HG03565 (cell line): ENCODE measurements around the gene ARID3A.
"Not testable (repeated sequence)": the region's sequence is repeated elsewhere in the genome, so short reads cannot be mapped to it uniquely, and the experiment has no call there.

Source experiments
- ATAC-seq: cut with Tn5 transposase; IDR thresholded peaks from one replicate; pipeline ENCODE4 v1.9.1; 2021; ENCODE audit warnings: mild to moderate bottlenecking, moderate library complexity; ENCODE audit not compliant: unreplicated experiment

The ARID3A gene, protein sequence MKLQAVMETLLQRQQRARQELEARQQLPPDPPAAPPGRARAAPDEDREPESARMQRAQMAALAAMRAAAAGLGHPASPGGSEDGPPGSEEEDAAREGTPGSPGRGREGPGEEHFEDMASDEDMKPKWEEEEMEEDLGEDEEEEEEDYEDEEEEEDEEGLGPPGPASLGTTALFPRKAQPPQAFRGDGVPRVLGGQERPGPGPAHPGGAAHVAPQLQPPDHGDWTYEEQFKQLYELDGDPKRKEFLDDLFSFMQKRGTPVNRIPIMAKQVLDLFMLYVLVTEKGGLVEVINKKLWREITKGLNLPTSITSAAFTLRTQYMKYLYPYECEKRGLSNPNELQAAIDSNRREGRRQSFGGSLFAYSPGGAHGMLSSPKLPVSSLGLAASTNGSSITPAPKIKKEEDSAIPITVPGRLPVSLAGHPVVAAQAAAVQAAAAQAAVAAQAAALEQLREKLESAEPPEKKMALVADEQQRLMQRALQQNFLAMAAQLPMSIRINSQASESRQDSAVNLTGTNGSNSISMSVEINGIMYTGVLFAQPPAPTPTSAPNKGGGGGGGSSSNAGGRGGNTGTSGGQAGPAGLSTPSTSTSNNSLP

DNA sequence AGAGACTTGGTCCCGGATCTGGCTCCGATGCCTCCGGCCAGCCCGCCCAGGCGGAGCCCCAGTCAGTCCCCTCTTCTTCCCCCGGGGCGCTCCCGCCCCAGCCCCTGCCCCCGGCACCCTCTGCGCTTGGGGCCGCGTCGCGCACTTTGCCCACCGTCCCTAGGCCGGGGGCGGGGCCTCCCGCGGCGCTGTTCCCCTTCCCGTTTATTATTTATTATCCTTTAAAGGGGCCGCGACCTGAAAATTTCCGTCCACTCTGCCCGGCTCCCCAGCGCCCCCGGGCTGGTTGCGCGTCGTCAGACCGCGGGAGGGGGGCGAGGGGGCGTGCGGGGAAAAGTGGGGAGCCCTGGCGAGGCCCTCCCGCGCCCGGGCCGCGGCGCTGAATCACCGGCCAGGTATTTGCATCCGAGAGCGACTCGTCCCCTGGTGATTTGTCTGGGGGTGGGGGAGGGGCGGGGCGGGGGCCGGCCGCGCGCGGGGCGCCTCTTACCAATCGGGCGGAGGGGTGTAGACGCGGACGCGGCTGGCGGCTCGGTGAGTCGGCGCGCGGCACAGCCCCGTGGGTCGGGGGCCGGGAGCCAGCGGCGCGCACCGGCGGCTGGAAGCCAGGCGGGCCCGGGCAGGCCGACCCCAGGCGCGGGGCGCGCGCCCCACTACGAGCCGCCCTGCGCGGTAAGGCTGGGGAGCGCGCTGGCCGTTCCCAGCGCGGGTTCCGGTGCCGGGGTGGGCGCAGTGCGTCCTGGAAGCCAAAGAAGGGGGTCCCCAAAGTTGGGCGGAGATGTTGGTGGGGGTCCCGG, at the start of gene ARID3A:
ARID3A (plus strand) TSS at position 510 of the 797 bp plus-strand sequence. CDS start 3,494 bp downstream, outside the sequence.
- ATAC-seq = peak; percentile 43

DNA sequence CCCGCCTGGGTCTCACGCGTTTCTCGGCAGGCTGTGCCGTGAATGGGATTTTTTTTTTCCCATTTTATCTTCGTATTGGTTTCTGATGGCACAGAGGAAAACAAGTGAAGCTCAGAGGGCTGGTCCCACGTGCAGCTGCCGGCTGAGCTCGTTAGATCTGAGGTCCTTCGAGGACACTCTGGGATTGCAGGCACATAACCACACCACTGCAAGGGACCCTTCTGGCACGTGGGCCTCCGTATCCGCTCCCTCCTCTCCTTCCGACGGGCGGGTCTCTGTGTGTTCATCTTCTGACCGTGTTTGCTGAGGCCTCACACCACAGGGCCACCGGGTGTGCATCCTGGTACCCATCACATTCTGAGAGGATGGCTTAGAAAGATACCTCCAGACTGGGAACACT, 49.7 kb upstream of the ARID3A start:
- ATAC-seq = no peak

DNA sequence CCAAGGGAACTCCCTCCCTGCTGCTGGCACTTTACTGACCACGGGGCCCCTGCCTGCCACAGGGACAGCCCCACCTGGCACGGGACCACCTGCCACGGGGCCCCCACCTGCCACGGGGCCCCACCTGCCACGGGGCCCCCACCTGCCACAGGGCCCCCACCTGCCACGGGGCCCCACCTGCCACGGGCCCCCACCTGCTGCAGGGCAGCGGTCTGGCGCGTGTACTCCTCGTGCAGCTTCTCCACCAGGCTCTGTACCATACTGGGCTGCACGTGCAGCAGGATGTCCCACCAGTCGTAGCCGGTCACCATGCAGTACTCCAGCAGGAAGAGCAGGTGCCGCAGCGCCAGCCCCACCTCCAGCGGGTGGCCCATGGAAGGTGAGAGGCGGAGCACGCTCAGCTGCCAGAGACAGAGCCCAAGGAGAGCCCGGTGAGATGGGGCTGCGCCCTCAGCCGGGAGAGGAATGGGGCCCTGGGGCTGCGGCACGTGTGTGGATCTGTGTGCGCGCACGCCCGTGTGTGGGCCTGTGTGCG, 49.0 kb upstream of the ARID3A start:
- no peak for ATAC-seq

DNA sequence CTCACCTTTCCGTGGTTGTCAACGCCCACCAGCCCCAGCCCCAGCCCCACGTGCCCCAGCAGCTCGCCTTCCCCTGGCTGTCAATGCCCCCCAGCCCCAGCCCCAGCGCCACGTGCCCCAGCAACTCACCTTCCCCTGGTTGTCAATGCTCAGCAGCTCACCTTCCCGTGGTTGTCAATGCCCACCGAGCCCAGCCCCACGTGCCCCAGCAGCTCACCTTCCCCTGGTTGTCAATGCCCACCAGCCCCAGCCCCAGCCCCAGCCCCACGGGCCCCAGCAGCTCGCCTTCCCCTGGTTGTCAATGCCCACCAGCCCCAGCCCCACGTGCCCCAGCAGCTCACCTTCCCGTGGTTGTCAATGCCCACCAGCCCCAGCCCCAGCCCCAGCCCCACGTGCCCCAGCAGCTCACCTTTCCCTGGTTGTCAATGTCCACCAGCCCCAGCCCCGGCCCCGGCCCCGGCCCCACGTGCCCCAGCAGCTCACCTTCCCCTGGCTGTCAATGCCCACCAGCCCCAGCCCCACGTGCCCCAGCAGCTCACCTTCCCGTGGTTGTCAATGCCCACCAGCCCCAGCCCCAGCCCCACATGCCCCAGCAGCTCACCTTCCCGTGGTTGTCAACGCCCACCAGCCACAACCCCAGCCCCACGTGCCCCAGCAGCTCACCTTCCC, 47.7 kb upstream of the ARID3A start:
- ATAC-seq = not testable (repeated sequence)

DNA sequence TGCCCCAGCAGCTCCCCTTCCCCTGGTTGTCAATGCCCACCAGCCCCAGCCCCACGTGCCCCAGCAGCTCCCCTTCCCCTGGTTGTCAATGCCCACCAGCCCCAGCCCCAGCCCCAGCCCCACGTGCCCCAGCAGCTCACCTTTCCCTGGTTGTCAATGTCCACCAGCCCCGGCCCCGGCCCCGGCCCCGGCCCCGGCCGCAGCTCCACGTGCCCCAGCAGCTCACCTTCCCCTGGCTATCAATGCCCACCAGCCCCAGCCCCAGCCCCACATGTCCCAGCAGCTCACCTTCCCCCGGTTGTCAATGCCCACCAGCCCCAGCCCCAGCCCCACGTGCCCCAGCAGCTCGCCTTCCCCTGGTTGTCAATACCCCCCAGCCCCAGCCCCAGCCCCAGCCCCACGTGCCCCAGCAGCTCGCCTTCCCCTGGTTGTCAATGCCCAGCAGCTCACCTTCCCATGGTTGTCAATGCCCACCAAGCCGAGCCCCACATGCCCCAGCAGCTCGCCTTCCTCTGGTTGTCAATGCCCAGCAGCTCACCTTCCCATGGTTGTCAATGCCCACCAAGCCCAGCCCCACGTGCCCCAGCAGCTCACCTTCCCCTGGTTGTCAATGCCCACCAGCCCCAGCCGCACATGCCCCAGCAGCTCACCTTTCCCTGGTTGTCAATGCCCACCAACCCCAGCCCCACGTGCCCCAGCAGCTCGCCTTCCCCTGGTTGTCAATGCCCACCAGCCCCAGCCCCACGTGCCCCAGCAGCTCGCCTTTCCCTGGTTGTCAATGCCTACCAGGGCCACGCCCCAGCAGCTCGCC, 46.9 kb upstream of the ARID3A start:
- ATAC-seq = not testable (repeated sequence)

DNA sequence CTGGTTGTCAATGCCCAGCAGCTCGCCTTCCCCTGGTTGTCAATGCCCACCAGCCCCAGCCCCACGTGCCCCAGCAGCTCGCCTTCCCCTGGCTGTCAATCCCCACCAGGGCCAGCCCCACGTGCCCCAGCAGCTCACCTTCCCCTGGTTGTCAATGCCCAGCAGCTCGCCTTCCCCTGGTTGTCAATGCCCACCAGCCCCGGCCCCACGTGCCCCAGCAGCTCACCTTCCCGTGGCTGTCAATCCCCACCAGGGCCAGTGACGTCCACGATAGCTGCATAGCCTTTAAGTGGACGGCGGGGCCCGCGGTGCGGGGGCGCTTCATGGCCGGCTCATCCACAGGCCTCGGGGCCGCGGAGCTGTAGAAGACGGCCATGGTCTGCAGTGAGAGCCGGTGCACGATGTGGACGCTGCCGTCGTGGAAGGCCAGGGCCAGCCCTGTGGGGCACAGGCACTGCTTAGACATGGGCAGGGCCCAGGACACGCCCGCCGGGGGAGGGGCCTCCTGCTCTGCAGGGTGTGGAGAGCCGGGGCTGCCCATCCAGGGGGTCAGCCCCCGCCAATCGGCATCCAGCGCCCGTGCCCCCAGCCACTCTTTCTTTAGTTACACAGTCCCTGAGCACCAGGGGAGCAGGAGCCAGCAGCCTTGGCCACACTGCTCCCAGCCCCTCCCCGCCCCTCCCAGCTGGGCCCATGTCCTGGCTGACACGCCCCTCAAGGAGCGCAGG, 46.0 kb upstream of the ARID3A start:
- no peak for ATAC-seq

DNA sequence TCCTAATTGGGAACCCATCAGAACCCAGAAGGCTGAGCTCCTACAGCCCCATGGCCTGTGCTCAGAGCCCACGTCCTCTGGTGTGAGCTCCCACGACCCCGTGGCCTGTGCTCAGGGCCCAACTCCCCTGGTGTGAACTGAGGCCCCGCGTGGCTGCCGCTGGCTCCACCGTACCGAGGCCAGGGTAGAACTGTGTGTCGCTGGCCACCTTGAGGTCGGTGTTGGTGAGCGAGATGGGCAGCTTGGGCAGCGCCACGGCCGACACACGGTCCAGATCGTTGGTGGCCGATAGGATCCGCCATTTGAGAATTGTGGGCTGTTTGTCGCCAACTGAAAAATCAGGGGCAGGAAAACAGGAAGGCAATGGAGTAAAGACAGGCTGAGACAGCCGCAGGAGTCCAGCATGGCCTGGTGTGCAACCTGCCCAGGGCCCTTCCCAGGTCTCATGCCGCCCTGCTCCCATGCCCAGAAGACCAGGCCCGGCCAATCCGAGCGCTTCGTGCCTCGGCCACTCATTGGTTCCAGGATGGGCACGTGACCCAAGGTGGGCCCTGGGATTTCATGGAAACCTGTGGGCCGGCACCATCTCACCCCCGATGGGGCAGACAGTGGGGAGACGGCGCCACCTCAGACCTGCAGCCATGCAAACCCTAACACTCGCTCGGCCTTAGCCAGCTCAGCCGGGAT, 44.3 kb upstream of the ARID3A start:
- ATAC-seq = no peak

DNA sequence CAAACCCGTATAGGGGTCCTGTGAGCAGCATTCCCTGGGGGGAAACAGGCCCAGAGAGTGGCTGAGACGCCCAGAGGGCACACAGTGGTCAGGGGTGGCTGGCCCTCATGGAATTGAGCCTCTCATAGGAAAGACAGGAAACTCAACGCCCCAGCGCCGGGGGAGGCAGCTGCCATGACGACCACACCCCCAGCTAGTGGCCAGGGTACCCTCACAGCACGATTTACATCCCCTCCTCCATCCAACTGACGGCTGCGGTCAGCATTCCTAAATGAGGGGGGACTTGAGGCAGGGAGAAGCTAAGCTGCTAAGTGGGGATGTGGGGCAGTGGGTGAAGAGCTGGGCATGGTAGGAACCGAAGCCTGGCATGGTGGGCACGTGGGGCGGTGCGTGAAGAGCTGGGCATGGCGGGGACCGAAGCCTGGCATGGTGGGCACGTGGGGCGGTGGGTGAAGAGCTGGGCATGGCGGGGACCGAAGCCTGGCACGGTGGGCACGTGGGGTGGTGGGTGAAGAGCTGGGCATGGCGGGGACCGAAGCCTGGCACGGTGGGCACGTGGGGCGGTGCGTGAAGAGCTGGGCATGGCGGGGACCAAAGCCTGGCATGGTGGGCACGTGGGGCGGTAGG, 42.9 kb upstream of the ARID3A start:
- ATAC-seq = no peak

DNA sequence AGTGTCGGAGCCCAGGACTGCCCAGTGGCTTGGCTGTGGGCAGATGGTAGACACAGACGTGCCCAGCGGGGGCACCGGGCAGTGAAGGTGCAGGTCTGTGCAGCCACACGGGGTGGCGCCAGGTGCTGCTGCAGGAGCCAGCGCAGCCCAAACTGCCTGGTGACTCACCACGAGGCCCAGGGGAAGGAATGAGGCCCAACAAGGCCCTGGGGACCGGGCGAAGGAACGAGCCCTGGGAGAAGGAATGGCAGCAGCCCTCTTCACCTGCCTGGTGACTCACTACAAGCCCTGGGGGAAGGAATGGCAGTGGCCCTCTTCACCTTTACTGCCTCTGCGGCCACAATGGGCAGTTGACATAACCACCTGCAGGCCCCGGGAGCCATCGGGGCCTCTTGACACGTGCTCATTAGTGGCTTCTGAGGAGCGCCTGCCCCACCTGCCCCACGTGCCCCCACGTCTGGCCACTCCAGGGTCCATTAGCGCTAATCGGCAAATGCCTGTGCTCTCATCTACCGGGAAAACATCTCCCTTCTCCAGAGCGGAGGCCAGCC, 42.1 kb upstream of the ARID3A start:
- ATAC-seq = no peak

DNA sequence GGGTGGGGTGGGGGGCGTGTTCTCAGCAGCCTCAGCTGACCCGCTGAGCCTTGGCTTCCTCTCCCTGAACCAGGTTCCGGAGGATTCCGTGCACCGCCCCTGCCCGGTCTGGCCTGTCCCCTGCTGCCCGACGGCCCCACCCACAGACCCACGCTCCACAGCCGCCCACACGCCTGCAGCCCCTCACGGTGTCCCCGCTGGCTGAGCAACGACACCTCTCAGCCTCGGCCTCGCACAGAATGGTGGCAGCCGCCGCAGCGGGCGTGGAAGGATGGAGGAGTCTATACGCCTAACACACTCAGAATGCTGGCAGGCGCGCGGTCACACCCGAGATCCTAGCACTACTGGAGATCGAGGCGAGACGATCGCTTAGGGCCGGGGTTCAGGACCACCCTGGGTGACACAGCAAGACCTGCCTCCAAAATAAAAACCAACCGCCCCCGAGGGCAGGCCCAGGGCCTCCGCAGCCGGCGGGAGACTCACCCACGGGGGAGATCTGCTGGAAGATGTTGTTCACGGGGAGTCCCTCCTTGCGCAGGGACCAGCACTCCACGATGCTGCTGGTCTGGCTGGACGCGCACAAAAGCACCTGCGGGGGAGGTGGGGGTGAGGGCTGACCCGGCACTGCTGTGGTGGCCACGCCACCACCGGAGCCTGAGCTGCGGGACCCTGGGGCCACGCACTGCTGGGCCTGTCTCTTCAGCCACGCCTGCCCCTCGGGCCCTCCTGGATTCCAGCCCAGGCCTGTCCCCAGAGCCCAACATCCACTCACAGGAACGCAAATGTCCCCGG, 41.2 kb upstream of the ARID3A start:
- no peak for ATAC-seq

DNA sequence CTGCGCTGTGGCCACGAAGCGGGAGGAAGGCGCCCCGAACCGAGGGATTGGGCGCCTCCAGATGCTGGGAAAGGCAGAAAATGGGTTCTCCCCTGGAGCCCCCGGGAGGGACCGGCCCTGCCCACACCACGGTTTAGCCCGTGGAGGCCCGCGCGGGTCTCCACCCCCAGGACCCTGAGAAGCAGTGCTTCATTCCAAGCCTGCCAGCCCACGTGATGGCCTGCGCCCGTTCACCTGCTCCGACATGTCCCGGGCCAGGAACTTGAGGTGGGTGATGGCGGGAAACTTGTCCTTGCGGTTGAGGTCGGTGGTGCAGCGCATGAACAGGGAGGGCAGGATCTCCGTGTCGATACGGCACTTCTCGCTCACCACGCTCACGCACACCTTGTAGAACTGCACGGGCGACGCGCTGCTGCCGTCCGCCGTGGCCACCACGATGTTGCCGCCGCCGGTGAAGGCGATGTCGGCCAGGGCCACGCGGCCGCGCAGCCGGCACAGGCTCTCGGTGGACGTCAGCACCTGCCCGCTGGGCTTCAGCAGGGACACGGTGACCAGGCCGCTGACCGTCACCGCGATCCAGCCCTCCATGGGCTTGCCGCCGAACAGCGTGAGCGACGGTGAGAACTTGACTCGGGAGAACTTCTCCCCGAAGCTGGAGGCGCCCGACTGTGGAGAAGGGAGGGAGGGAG, 40.2 kb upstream of the ARID3A start:
- no peak for ATAC-seq

DNA sequence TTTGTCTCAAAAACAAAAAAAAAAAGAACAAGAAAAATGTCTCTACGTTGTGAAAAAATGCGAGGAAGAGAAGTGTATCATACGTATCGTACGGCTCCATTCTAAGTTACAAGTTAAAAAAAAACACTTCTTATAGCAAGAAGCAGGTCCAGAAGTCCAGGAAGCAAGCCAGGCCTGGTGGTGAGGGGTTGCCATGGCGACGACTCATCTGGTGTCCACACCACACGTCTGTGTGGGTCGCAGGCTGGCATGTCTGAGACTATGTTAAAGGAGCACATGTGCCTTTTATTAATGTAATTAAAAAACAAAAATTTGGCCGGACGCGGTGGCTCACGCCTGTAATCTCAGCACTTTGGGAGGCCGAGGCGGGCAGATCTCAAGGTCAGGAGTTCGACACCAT, 38.8 kb upstream of the ARID3A start:
- no peak for ATAC-seq

DNA sequence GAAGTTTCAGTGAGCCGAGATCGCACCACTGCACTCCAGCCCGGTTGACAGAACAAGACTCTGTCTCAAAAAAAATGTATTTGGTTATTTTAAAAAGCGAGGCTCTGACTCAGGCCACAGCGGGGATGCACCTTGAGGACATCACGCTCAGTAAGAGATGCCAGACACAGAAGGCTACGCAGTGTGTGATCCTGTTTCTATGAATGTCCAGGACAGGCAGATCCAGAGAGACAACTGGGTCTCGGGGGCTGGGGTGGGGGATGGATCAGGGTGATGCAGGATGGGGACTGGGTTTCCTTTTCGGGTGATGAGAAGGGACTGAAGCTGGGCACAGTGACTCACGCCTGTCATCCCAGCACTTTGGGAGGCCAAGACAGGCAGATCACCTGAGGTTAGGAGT, 38.2 kb upstream of the ARID3A start:
- ATAC-seq = no peak

DNA sequence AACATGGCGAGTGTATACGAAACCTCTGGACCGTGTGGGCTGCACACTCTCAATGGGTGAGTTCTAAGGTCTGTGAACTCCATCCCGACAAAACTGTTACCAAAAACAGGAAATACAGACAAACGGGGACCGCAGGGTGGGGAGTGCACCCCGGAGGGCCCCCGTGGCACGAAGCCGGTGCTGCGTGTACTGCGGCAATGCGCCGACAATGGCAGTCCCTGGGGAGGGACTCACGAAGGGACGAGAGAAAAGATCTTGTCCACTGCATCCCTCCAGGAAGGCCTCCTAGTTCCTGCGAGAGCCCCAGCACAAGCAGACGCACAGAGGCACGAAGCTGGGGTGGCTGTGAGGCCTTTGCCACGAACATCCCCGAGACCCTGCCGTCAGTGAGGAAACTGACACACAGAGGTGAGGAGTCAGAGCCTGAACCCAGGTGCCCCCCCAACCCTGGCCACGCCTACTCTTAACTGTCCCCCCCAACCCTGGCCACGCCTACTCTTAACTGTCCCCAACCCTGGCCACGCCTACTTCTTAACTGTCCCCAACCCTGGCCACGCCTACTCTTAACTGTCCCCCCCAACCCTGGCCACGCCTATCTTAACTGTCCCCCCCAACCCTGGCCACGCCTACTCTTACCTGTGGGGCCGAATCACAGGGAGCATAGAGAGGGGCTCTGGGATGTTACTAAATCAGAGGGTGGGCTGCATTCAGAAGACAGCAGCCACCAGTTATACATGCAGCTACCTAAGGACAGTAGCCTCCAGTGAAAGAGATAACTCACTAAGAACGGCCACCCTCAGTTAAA, 37.1 kb upstream of the ARID3A start:
- no peak for ATAC-seq

DNA sequence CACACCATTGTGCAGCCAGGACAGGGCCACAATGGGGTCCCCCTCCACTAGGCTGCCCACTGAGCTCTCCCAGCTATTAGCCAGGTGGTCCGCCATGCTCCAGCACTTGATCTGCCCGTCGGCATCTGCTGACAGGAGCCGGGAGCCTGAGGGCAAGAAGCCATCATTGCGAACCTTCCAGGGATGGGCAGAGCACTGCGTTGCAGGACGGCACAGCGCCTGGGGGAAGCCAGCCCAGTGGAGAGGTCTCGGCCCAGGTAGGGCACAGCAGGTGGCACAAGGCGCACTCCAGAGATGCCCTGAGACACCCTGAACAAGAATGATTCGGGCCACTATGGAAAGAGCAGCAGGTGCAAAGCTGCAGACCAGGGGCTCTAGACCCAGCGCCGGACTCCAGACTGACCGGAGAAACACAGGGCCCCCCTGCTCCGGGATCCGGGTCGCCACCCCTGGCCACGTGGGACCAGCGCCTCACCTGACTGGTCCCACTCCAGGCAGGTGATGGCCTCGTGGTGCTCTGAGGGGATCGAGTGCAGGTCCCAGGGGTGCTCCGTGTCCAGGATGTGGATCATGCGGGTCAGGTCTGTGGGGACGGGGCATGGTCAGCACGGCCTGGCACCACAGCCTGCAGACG, 36.1 kb upstream of the ARID3A start:
- ATAC-seq = no peak
